GM23338 (cell line): Measurements from ENCODE around the gene KXD1. TPM values are rescaled to one million over a fixed set of nuclear protein-coding genes. Genes with fewer than 3 reads are reported as not detected.

ENCODE experiments used
- ATAC-seq: fragments of 200-7000 bp; cut with Tn5 transposase; 3 replicates; pipeline ENCODE4 v1.9.1; 2020
- DNase-seq: peaks from one replicate; pipeline ENCODE4 v3.0.0-alpha.2; 2015; ENCODE audit warnings: low spot score
- H2AFZ ChIP-seq: fragments of 200-600 bp; sonication (generic); 2 replicates; pipeline ENCODE4 v1.8.0; 2016; ENCODE audit warnings: antibody characterized with exemption, mild to moderate bottlenecking, moderate library complexity
- H3F3A ChIP-seq: fragments of 200-600 bp; sonication (generic); replicated peaks from 2 replicates; pipeline ENCODE4 v1.8.0; 2017; ENCODE audit warnings: antibody characterized with exemption, mixed run types, low read depth
- H3K27ac ChIP-seq: fragments of 200-600 bp; sonication (generic); 2 replicates; pipeline ENCODE4 v1.6.1; 2016; ENCODE audit warnings: low read depth
- H3K27me3 ChIP-seq: fragments of 200-600 bp; sonication (generic); 2 replicates; pipeline ENCODE4 v1.8.0; 2016; ENCODE audit warnings: mild to moderate bottlenecking, mixed run types, moderate library complexity; ENCODE audit not compliant: insufficient read depth
- H3K36me3 ChIP-seq: fragments of 200-600 bp; sonication (generic); 2 replicates; pipeline ENCODE4 v1.8.0; 2016; ENCODE audit warnings: mild to moderate bottlenecking; ENCODE audit not compliant: insufficient read depth
- H3K4me1 ChIP-seq: fragments of 200-600 bp; sonication (generic); 2 replicates; pipeline ENCODE4 v1.8.0; 2016; ENCODE audit warnings: mild to moderate bottlenecking, moderate library complexity; ENCODE audit not compliant: insufficient read depth
- H3K4me2 ChIP-seq: fragments of 200-600 bp; sonication (generic); 2 replicates; pipeline ENCODE4 v1.7.1; 2017; ENCODE audit warnings: mixed run types
- H3K4me3 ChIP-seq: fragments of 200-600 bp; sonication (generic); 2 replicates; pipeline ENCODE4 v1.6.1; 2016; ENCODE audit warnings: mixed run types
- H3K79me2 ChIP-seq: fragments of 200-600 bp; sonication (generic); replicated peaks from 2 replicates; pipeline ENCODE4 v1.8.0; 2017; ENCODE audit warnings: mild to moderate bottlenecking; ENCODE audit not compliant: insufficient read depth
- H3K9me2 ChIP-seq: fragments of 200-600 bp; sonication (generic); 2 replicates; pipeline ENCODE4 v1.8.0; 2017; ENCODE audit not compliant: insufficient read depth
- H4K20me1 ChIP-seq: fragments of 200-600 bp; sonication (generic); replicated peaks from 2 replicates; pipeline ENCODE4 v1.8.0; 2017; ENCODE audit warnings: mild to moderate bottlenecking; ENCODE audit not compliant: insufficient read depth
- H3K27ac Mint-ChIP-seq: 2 replicates; pipeline ENCODE4 v1.8.0; 2020; ENCODE audit warnings: inconsistent platforms, mild to moderate bottlenecking, moderate library complexity, mixed read lengths
- H3K27me3 Mint-ChIP-seq: 3 replicates; pipeline ENCODE4 v1.8.0; 2022; ENCODE audit warnings: low read depth, mild to moderate bottlenecking, moderate library complexity, mixed read lengths, inconsistent platforms; ENCODE audit not compliant: insufficient read depth, poor library complexity
- H3K36me3 Mint-ChIP-seq: 3 replicates; pipeline ENCODE4 v1.8.0; 2021; ENCODE audit warnings: low read depth, mild to moderate bottlenecking, inconsistent platforms, moderate library complexity, mixed read lengths
- H3K4me1 Mint-ChIP-seq: 3 replicates; pipeline ENCODE4 v1.8.0; 2020; ENCODE audit warnings: mild to moderate bottlenecking, inconsistent platforms, mixed read lengths
- H3K4me3 Mint-ChIP-seq: 3 replicates; pipeline ENCODE4 v1.8.0; 2021; ENCODE audit warnings: moderate library complexity, mild to moderate bottlenecking, inconsistent platforms, mixed read lengths
- H3K9me3 Mint-ChIP-seq: 3 replicates; pipeline ENCODE4 v1.8.0; 2020; ENCODE audit warnings: moderate library complexity, mild to moderate bottlenecking, inconsistent platforms, mixed read lengths
- CTCF ChIP-seq, 2 experiments: fragments of 200-600 bp in 1 of 2; sonication (generic) in 1 of 2; conservative IDR thresholded peaks; 2 replicates each; pipeline versions ENCODE4 v1.5.1 to v1.6.1; 2016 to 2017; ENCODE audit warnings: antibody characterized with exemption in 2 of 2, low read depth in 2 of 2, mild to moderate bottlenecking in 2 of 2, moderate library complexity in 1 of 2
- ETS1 ChIP-seq: IDR thresholded peaks from 2 replicates; pipeline ENCODE4 v1.6.1; 2016; ENCODE audit warnings: antibody characterized with exemption
- EZH2 ChIP-seq: fragments of 200-600 bp; sonication (generic); IDR thresholded peaks from one replicate; pipeline ENCODE4 v1.8.0; 2017; ENCODE audit warnings: antibody characterized with exemption, mild to moderate bottlenecking, low read depth; ENCODE audit not compliant: unreplicated experiment
- JUNB ChIP-seq: IDR thresholded peaks from one replicate; pipeline ENCODE4 v1.6.1; 2016; ENCODE audit warnings: antibody characterized with exemption; ENCODE audit not compliant: unreplicated experiment
- REST ChIP-seq: IDR thresholded peaks from one replicate; pipeline ENCODE4 v1.6.1; 2018; ENCODE audit warnings: antibody characterized with exemption; ENCODE audit not compliant: unreplicated experiment
- STAT1 ChIP-seq: IDR thresholded peaks from one replicate; pipeline ENCODE4 v1.6.1; 2016; ENCODE audit warnings: antibody characterized with exemption; ENCODE audit not compliant: unreplicated experiment
- ZNF462 ChIP-seq: fragments of 250-450 bp; sonication (Bioruptor Pico); IDR thresholded peaks from 2 replicates; pipeline ENCODE4 v1.5.0; 2020; ENCODE audit warnings: mild to moderate bottlenecking, moderate library complexity
- polyA plus RNA-seq: library from polyadenylated mRNA; unstranded; fragments of >200 nt; fragmentation: Nextera tagmentation; extraction: Ambion mirVana; gene quantifications from 2 replicates; pipeline ENCODE4 v1.2.1, GENCODE V29; 2016
- total RNA-seq: library from RNA; depleted of rRNA; stranded (reverse); fragments of >200 nt; shearing (Covaris generic); gene quantifications from 2 replicates; pipeline ENCODE4 v1.2.3, GENCODE V29; 2014

KXD1 gene
- total and polyA plus RNA-seq, 2 experiments from 2014 or later = 108 to 164 TPM

GRCh38 chr19:18523841-18524240 is 33.8 kb upstream of the KXD1 start:
- DNase-seq (peak; percentile 70), ATAC-seq (peak; percentile 2; the same call in 2 of the 3 replicates)
- Histone ChIP-seq H3K9me2 (no peaks in the 10 kb centered on the region), H3K36me3 (no peaks in the 10 kb centered on the region), H3K79me2 (peaks cover 21% of the 10 kb centered on the region), H3K4me3 (no peak overlapping the region), H3F3A (peaks cover 12% of the 10 kb centered on the region), H2AFZ (peak overlapping the region; percentile 0; the same call in 1 of the 2 replicates), H3K4me1 (peaks cover 4% of the 10 kb centered on the region; the same call in 1 of the 2 replicates), H3K27ac (no peak overlapping the region), H3K4me2 (no peak overlapping the region), H3K27me3 (no peaks in the 10 kb centered on the region), H4K20me1 (peaks cover 18% of the 10 kb centered on the region)
- no peaks in the 10 kb centered on the region for H3K36me3 Mint-ChIP-seq
- no peak for TF ChIP-seq ZNF462
- TF ChIP-seq STAT1 = no peak
- no peak for TF ChIP-seq EZH2
- TF ChIP-seq JUNB = no peak
- H3K4me3 Mint-ChIP-seq = no peak overlapping the region
- H3K4me1 Mint-ChIP-seq = peaks cover 3% of the 10 kb centered on the region; the same call in 2 of the 3 replicates
- H3K9me3 Mint-ChIP-seq = no peaks in the 10 kb centered on the region
- H3K27ac Mint-ChIP-seq = no peak overlapping the region
- H3K27me3 Mint-ChIP-seq = peaks cover 12% of the 10 kb centered on the region

GRCh38 chr19:18526316-18526715 is 31.4 kb upstream of the KXD1 start:
- H3K4me3 Mint-ChIP-seq = no peak overlapping the region
- no peaks in the 10 kb centered on the region; the same call in 1 of the 2 replicates for H3K36me3 ChIP-seq
- H3K9me3 Mint-ChIP-seq = no peaks in the 10 kb centered on the region
- peaks cover 12% of the 10 kb centered on the region for H3F3A ChIP-seq
- no peak overlapping the region for H3K27ac ChIP-seq
- no peak overlapping the region for H2AFZ ChIP-seq
- H3K9me2 ChIP-seq = no peaks in the 10 kb centered on the region
- H3K79me2 ChIP-seq = no peaks in the 10 kb centered on the region
- ATAC-seq (no peak), DNase-seq (no peak)
- no peaks in the 10 kb centered on the region for H4K20me1 ChIP-seq
- peaks cover 3% of the 10 kb centered on the region; the same call in 2 of the 3 replicates for H3K36me3 Mint-ChIP-seq
- H3K4me3 ChIP-seq = no peak overlapping the region
- peaks cover 10% of the 10 kb centered on the region for H3K27me3 Mint-ChIP-seq
- H3K27ac Mint-ChIP-seq = no peak overlapping the region; the same call in 1 of the 2 replicates
- no peaks in the 10 kb centered on the region; the same call in 2 of the 3 replicates for H3K4me1 Mint-ChIP-seq
- no peaks in the 10 kb centered on the region for H3K4me1 ChIP-seq
- no peak overlapping the region for H3K4me2 ChIP-seq
- H3K27me3 ChIP-seq = no peaks in the 10 kb centered on the region
- TF ChIP-seq REST (no peak), ETS1 (no peak), CTCF (conservative IDR thresholded peaks at IDR 0.05; ENCODE audit: low read depth in 2 of 2) (no peak)
